VCaP (cell line): ENCODE results near the gene ADNP.

ENCODE experiments used
- H3K27ac ChIP-seq: fragments of 450-650 bp; 2 replicates; pipeline ENCODE4 v1.5.1; 2017
- TF ChIP-seq, protein P1 (sequence below): fragments of 450-650 bp; conservative IDR thresholded peaks from 2 replicates; pipeline ENCODE4 v1.5.1; 2017; ENCODE audit warnings: mild to moderate bottlenecking, moderate library complexity

Gene ADNP

DNA sequence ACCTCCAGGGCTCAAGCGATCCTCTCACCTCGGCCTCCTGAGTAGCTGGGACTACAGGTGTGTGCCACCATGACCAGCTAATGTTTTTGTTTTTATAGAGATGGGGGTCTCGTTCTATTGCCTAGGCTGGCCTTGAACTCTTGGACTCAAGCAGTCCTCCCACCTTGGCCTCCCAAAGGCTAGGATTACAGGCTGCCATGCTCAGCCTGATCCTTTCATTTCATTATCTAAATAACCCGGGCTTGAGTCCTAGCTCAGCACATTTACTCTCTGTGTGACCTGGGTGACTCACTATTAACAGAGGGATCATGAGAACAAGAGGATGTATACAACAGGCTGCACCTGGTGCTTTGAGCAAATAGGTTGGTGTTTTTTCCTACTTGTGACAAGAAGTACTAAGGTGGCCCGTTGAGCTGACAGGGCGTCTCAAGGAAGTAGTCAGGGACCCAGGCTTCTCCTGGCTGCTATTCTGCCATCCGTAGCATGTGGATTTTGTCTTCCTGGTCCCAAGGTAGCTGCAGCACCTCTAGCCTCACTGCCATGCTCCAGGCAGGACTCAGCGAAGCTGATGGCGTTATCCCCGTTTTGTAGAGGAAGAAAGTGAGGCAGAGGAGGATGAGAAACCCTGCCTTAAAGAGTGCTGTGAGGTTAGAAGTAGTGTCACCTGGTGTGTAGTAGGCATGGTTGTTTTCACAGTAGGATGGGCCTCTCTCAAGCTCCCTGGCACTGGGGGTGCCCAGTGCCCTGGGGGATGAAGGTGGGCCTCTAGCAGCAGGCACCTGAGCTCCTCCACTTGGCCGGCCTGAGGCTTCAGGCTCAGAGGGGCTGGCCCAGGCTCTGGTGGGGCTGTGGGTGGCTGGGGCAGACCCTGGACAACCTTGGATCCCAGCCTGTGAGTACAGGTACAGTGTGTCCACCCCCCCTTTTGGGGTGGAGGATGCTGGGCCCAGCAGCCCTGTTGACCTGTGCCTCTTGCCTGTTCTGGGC is 62.4 kb downstream of the ADNP start:
- TF ChIP-seq, protein P1, sequence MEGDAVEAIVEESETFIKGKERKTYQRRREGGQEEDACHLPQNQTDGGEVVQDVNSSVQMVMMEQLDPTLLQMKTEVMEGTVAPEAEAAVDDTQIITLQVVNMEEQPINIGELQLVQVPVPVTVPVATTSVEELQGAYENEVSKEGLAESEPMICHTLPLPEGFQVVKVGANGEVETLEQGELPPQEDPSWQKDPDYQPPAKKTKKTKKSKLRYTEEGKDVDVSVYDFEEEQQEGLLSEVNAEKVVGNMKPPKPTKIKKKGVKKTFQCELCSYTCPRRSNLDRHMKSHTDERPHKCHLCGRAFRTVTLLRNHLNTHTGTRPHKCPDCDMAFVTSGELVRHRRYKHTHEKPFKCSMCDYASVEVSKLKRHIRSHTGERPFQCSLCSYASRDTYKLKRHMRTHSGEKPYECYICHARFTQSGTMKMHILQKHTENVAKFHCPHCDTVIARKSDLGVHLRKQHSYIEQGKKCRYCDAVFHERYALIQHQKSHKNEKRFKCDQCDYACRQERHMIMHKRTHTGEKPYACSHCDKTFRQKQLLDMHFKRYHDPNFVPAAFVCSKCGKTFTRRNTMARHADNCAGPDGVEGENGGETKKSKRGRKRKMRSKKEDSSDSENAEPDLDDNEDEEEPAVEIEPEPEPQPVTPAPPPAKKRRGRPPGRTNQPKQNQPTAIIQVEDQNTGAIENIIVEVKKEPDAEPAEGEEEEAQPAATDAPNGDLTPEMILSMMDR = no peak
- no peak overlapping the region for H3K27ac ChIP-seq

DNA sequence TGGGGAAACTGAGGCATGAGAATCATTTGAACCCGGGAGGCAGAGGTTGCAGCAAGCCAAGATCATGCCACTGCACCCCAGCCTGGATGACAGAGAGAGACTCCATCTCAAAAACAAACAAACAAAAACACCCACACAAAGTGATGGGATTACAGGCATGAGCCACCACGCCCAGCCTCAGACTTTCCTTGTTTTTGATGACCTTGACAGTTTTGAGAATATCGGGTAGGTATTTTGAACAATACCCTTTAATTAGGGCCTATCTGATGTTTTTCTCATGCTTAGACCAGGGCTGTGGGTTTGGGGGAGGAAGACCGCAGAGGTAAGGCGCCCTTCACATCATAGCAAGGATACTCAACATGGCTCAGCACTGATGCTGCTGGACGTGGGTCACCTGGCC is 63.4 kb downstream of the ADNP start:
- TF ChIP-seq, protein P1 = no peak
- no peak overlapping the region for H3K27ac ChIP-seq

DNA sequence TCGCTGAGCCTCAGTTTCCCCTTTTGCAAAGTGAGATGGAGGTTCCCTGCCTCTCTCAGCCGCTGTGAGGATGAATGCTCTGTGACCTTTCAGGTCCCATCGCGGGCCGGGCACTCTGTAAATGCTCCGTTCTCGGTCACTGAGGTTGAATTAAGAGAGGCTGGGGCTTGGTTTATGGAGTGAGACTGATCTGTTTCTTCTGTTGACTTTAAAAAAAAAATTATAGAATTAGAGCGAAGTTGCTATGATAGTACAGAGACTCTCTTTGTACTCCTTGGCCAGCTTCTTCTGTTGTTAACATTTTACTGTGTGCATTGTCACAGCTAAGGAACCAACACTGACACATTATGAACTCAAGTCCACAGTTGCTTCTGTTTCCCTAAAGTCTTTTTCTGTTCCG is 64.4 kb downstream of the ADNP start:
- TF ChIP-seq, protein P1 = no peak
- no peak overlapping the region for H3K27ac ChIP-seq

DNA sequence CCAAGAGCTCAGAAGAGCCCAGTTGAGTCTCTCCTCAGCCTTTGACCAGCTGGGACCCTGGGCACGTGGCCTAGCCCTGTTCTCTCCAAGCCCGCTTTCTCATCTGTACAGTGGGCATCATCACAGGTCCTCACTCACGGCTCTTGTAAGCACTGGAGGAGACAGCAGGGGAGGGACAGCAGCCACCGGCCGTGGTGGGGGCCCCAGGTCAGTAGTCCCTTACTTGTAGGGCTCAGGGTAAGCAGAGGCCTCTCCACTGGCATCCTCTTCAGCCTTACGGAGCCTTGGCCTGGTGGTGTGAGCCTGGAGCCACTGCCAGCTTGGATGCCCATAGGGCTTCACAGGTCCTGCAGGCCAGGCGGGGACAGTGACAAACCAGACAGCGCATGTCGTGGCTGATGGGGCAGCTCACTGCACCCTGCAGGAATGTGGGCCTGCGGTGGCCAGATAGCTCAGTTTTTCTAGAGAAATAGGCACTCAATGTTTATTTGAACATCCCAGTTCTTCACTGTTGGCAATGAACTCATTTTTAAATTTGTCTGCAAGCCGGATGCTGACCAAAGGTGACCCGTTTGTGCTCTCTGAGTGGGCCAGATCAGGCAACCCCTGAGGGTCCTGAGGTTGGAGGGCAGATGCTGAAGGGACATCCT is 65.1 kb downstream of the ADNP start:
- TF ChIP-seq, protein P1 = no peak
- no peak overlapping the region for H3K27ac ChIP-seq

DNA sequence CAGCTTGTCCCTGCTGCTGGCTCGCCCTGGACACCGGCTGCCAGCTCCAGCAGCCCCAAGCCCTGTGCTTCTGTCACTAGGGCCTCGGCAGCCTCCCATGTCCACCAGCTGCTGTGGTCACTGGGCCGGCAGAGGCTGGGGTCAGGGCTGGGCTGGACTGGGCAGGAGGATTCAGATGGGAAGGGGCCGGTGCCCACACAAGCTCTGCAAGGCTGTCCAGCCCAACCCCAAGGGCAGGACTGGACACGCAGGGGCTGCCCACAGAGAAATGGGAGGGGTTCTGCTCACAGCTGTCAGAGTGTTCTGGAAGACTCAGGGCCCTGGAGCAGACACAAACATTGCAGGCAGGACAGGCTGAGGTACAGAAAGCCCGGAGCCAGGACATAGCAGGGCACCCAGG is 65.6 kb downstream of the ADNP start:
- no peak overlapping the region for H3K27ac ChIP-seq
- TF ChIP-seq, protein P1 = no peak

DNA sequence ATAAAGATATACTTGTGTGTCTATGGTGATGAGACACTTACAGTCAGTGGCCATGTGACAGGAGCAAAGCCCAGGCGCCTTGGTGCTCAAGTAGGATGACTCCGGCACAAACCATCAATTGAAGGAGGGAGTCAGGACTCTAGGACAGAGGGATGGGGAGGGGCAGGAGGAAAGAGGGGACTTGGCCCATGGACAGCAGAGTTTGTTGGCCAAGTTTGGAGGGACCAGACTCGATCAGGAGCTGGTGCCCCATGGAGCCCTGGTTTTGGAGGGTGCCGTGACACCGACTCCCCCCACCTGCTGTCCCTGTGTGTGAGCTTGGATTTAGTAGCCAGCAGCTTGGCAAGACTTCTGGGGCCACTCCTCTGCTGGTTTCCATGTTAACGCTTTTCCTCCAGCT is 66.1 kb downstream of the ADNP start:
- TF ChIP-seq, protein P1 = no peak
- no peak overlapping the region for H3K27ac ChIP-seq

DNA sequence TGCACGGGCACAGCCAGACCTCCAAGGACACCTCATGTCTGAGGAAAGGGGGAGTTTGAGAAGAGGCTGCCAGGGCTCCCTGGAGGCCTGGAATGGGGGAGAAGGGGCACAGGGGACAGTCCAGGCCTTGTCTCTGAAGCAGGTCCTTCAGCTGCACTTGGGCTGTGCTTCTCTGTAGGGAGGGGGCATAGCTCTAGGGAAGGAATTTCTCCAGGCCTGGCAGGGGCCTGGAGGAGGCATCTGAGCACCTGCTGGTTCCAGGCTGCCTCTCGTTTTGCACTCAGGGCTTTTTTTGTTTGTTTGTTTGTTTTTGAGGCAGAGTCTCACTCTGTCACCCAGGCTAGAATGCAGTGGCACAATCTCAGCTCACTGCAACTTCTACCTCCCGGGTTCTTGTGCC is 68.7 kb downstream of the ADNP start:
- TF ChIP-seq, protein P1 = no peak
- no peak overlapping the region for H3K27ac ChIP-seq
